ENCODE data around the gene ZNF778. TPM values are rescaled to one million over a fixed set of nuclear protein-coding genes. Genes with fewer than 3 reads are reported as not detected.
"Not testable (repeated sequence)": the region's sequence is repeated elsewhere in the genome, so short reads cannot be mapped to it uniquely, and the experiment has no call there.

Gene ZNF778
- total RNA-seq, 1 donor from 2014 or later: 10.3 TPM

GRCh38 chr16:89266521-89267134 lies 49.1 kb downstream of the ZNF778 start:
- no peak overlapping the region for H3K4me3 ChIP-seq (ENCODE audit: low read depth, low read length)
- no peak for TF ChIP-seq CTCF (IDR thresholded peaks at IDR 0.05; ENCODE audit: insufficient read depth, low read length, severe bottlenecking)
- peaks cover 24% of the 10 kb centered on the region for H3K36me3 ChIP-seq (ENCODE audit: control insufficient read depth, insufficient read depth, low read length)
- no peaks in the 10 kb centered on the region for H3K27me3 ChIP-seq (ENCODE audit: control insufficient read depth, insufficient read depth, low read length)
- DNase-seq (ENCODE audit: low read depth) (no peak), FAIRE-seq (no peak)

GRCh38 chr16:89267746-89268145 lies 50.2 kb downstream of the ZNF778 start:
- not testable (repeated sequence) for FAIRE-seq; DNase-seq (ENCODE audit: low read depth)

GRCh38 chr16:89268585-89268984 lies 51.1 kb downstream of the ZNF778 start:
- no peak for TF ChIP-seq CTCF (IDR thresholded peaks at IDR 0.05; ENCODE audit: insufficient read depth, low read length, severe bottlenecking)
- Histone ChIP-seq H3K4me3 (ENCODE audit: low read depth, low read length) (no peak overlapping the region), H3K36me3 (ENCODE audit: control insufficient read depth, insufficient read depth, low read length) (peaks cover 26% of the 10 kb centered on the region), H3K27me3 (ENCODE audit: control insufficient read depth, insufficient read depth, low read length) (no peaks in the 10 kb centered on the region)
- no peak for FAIRE-seq
- no peak for DNase-seq (ENCODE audit: low read depth)

More at GRCh38 chr16:89267746-89268145, 50.2 kb downstream of the ZNF778 start:
- H3K36me3 ChIP-seq (ENCODE audit: control insufficient read depth, insufficient read depth, low read length): peaks cover 24% of the 10 kb centered on the region
- not testable (repeated sequence) for H3K27me3 ChIP-seq (ENCODE audit: control insufficient read depth, insufficient read depth, low read length); H3K4me3 ChIP-seq (ENCODE audit: low read depth, low read length)

GRCh38 chr16:89268987-89269735 lies 51.7 kb downstream of the ZNF778 start:
- no peak for FAIRE-seq
- peaks cover 30% of the 10 kb centered on the region for H3K36me3 ChIP-seq (ENCODE audit: control insufficient read depth, insufficient read depth, low read length)

GRCh38 chr16:89269805-89270665 lies 52.5 kb downstream of the ZNF778 start:
- DNase-seq (ENCODE audit: low read depth) (no peak), FAIRE-seq (no peak)
- Histone ChIP-seq H3K27me3 (ENCODE audit: control insufficient read depth, insufficient read depth, low read length) (no peaks in the 10 kb centered on the region), H3K36me3 (ENCODE audit: control insufficient read depth, insufficient read depth, low read length) (peaks cover 35% of the 10 kb centered on the region), H3K4me3 (ENCODE audit: low read depth, low read length) (no peak overlapping the region)
- no peak for TF ChIP-seq CTCF (IDR thresholded peaks at IDR 0.05; ENCODE audit: insufficient read depth, low read length, severe bottlenecking)

More at GRCh38 chr16:89268987-89269735, 51.7 kb downstream of the ZNF778 start:
- no peak overlapping the region for H3K4me3 ChIP-seq (ENCODE audit: low read depth, low read length)
- DNase-seq (ENCODE audit: low read depth): no peak
- H3K27me3 ChIP-seq (ENCODE audit: control insufficient read depth, insufficient read depth, low read length): no peaks in the 10 kb centered on the region
- TF ChIP-seq CTCF (IDR thresholded peaks at IDR 0.05; ENCODE audit: insufficient read depth, low read length, severe bottlenecking): no peak

Measured in bronchial epithelial cell (primary cell).